Hepatocyte (in vitro differentiated cells): ENCODE results near the gene CALML6. TPM values are rescaled to one million over a fixed set of nuclear protein-coding genes. Genes with fewer than 3 reads are reported as not detected.

ENCODE experiments used
- DNase-seq: peaks from one replicate; pipeline ENCODE4 v3.0.0-alpha.2; 2016; ENCODE audit warnings: low spot score
- H2AFZ ChIP-seq: fragments of 200-600 bp; sonication (generic); 2 replicates; pipeline ENCODE4 v1.6.0; 2016; ENCODE audit warnings: antibody characterized with exemption, mild to moderate bottlenecking
- H3K27ac ChIP-seq: fragments of 200-600 bp; sonication (generic); 2 replicates; pipeline ENCODE4 v1.5.1; 2016; ENCODE audit warnings: mild to moderate bottlenecking
- H3K27me3 ChIP-seq: fragments of 200-600 bp; sonication (generic); 2 replicates; pipeline ENCODE4 v1.6.1; 2016
- H3K36me3 ChIP-seq: fragments of 200-600 bp; sonication (generic); replicated peaks from 2 replicates; pipeline ENCODE4 v1.5.1; 2016; ENCODE audit warnings: low read depth; ENCODE audit not compliant: insufficient read depth
- H3K4me1 ChIP-seq: fragments of 200-600 bp; sonication (generic); 2 replicates; pipeline ENCODE4 v1.5.1; 2016; ENCODE audit warnings: mild to moderate bottlenecking, moderate library complexity; ENCODE audit not compliant: insufficient read depth
- H3K4me2 ChIP-seq: fragments of 200-600 bp; sonication (generic); 2 replicates; pipeline ENCODE4 v1.6.0; 2016
- H3K4me3 ChIP-seq: fragments of 200-600 bp; sonication (generic); 2 replicates; pipeline ENCODE4 v1.5.1; 2016; ENCODE audit warnings: mild to moderate bottlenecking
- H3K79me2 ChIP-seq: fragments of 200-600 bp; sonication (generic); 2 replicates; pipeline ENCODE4 v1.6.0; 2017; ENCODE audit warnings: mild to moderate bottlenecking
- H3K9me2 ChIP-seq: fragments of 200-600 bp; sonication (generic); replicated peaks from 2 replicates; pipeline ENCODE4 v1.6.0; 2017; ENCODE audit warnings: mild to moderate bottlenecking; ENCODE audit not compliant: insufficient read depth
- H3K9me3 ChIP-seq: fragments of 200-600 bp; sonication (generic); 2 replicates; pipeline ENCODE4 v1.5.1; 2016; ENCODE audit warnings: low read depth, mild to moderate bottlenecking
- H4K20me1 ChIP-seq: fragments of 200-600 bp; sonication (generic); 2 replicates; pipeline ENCODE4 v1.6.0; 2016; ENCODE audit warnings: mild to moderate bottlenecking; ENCODE audit not compliant: insufficient read depth, poor library complexity, severe bottlenecking
- EZH2 ChIP-seq: fragments of 200-600 bp; sonication (generic); IDR thresholded peaks from 2 replicates; pipeline ENCODE4 v1.6.1; 2016; ENCODE audit warnings: antibody characterized with exemption, mild to moderate bottlenecking, borderline replicate concordance
- EZH2phosphoT487 ChIP-seq: fragments of 200-600 bp; sonication (generic); IDR thresholded peaks from one replicate; pipeline ENCODE4 v1.6.1; 2018; ENCODE audit warnings: antibody characterized with exemption, mild to moderate bottlenecking, low read depth, moderate library complexity; ENCODE audit not compliant: unreplicated experiment, severe bottlenecking
- WGBS: methylation state at CpG from one replicate; pipeline ENCODE4 v1.1.6; 2016; ENCODE audit warnings: low lambda C conversion rate; ENCODE audit errors: missing lambda C conversion rate; 5-methylcytosine and 5-hydroxymethylcytosine counted together
- polyA plus RNA-seq: library from polyadenylated mRNA; unstranded; fragments of >200 nt; fragmentation: Nextera tagmentation; extraction: Ambion mirVana; gene quantifications from 2 replicates; pipeline ENCODE4 v1.2.1, GENCODE V29; 2016
- total RNA-seq: library from RNA; depleted of rRNA; stranded (reverse); fragments of >200 nt; gene quantifications from 2 replicates; pipeline ENCODE4 v1.2.3, GENCODE V29; 2014
- TF ChIP-seq, protein P1 (sequence below): fragments of 200-600 bp; sonication (generic); IDR thresholded peaks from 2 replicates; pipeline ENCODE4 v1.5.1; 2016; ENCODE audit warnings: antibody characterized with exemption, mild to moderate bottlenecking; ENCODE audit not compliant: poor library complexity

The CALML6 gene
- total and polyA plus RNA-seq, 2 experiments from 2014 or later: 0.33 to 0.53 TPM

DNA sequence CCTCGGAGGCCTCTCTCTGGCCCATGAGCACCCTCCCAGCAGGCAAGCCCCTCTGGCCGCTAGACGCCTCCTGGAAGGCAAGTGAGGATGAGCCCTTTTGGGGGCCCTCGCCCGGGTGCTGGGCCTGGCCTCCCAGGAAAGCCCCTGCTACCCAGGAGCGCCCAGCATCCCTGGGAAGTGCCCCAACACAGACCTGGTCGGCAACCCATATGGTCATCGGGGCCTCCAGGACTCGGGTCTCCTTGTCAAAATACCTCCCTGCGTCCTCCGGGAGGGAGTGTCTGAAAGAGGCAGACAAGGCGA lies 25.0 kb downstream of the CALML6 start:
- no peak overlapping the region for H3K4me2 ChIP-seq
- DNase-seq: no peak
- WGBS: 92% methylated on average over 12 of the region's 12 CpGs
- H3K79me2 ChIP-seq: no peaks in the 10 kb centered on the region
- no peak for TF ChIP-seq EZH2
- TF ChIP-seq, protein P1, sequence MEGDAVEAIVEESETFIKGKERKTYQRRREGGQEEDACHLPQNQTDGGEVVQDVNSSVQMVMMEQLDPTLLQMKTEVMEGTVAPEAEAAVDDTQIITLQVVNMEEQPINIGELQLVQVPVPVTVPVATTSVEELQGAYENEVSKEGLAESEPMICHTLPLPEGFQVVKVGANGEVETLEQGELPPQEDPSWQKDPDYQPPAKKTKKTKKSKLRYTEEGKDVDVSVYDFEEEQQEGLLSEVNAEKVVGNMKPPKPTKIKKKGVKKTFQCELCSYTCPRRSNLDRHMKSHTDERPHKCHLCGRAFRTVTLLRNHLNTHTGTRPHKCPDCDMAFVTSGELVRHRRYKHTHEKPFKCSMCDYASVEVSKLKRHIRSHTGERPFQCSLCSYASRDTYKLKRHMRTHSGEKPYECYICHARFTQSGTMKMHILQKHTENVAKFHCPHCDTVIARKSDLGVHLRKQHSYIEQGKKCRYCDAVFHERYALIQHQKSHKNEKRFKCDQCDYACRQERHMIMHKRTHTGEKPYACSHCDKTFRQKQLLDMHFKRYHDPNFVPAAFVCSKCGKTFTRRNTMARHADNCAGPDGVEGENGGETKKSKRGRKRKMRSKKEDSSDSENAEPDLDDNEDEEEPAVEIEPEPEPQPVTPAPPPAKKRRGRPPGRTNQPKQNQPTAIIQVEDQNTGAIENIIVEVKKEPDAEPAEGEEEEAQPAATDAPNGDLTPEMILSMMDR: no peak
- TF ChIP-seq EZH2phosphoT487: no peak
- H4K20me1 ChIP-seq: no peaks in the 10 kb centered on the region
- H3K27ac ChIP-seq: no peak overlapping the region
- H3K9me3 ChIP-seq: no peaks in the 10 kb centered on the region
- no peak overlapping the region for H3K4me3 ChIP-seq
- H2AFZ ChIP-seq: no peak overlapping the region
- no peaks in the 10 kb centered on the region for H3K36me3 ChIP-seq
- H3K27me3 ChIP-seq: no peaks in the 10 kb centered on the region
- H3K4me1 ChIP-seq: no peaks in the 10 kb centered on the region
- H3K9me2 ChIP-seq: no peaks in the 10 kb centered on the region

DNA sequence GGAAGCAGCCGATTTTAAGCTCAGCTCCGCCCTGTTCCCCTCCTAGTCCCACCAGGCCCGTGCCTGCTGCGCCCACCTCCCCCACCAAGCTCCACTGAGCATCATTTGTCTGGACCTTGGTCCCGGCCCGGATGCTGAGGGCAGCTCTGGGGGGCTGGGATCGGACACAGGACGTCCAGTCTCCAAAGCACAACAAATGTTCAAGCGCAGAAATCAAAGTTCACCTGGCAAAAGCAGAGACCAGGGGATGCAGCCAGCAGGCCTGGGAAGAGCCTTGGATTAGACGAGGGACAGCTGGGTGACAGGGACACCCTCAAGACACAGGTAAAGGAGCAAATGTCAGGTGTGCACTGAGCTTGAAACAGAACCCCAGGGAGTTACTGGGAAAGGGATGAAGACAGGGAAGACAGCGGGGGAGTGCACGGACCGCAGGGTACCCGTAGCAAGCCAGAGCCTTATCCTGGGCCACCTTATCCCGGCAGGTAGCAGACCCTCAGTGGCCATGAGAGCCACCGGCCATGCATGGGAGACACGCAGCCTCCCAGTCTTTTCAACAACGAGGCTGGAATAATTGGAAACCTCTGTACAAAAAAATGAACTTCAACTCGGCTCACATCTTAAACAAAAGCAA lies 26.3 kb downstream of the CALML6 start:
- Histone ChIP-seq H3K9me2 (no peaks in the 10 kb centered on the region), H3K4me3 (no peak overlapping the region), H3K79me2 (no peaks in the 10 kb centered on the region), H3K27ac (no peak overlapping the region), H3K36me3 (no peaks in the 10 kb centered on the region), H4K20me1 (no peaks in the 10 kb centered on the region), H3K9me3 (no peaks in the 10 kb centered on the region), H3K27me3 (no peaks in the 10 kb centered on the region), H3K4me1 (no peaks in the 10 kb centered on the region), H3K4me2 (no peak overlapping the region), H2AFZ (no peak overlapping the region)
- TF ChIP-seq EZH2phosphoT487 (no peak), EZH2 (no peak)
- TF ChIP-seq, protein P1: no peak
- 84% methylated on average over 19 of the region's 19 CpGs for WGBS
- no peak for DNase-seq

DNA sequence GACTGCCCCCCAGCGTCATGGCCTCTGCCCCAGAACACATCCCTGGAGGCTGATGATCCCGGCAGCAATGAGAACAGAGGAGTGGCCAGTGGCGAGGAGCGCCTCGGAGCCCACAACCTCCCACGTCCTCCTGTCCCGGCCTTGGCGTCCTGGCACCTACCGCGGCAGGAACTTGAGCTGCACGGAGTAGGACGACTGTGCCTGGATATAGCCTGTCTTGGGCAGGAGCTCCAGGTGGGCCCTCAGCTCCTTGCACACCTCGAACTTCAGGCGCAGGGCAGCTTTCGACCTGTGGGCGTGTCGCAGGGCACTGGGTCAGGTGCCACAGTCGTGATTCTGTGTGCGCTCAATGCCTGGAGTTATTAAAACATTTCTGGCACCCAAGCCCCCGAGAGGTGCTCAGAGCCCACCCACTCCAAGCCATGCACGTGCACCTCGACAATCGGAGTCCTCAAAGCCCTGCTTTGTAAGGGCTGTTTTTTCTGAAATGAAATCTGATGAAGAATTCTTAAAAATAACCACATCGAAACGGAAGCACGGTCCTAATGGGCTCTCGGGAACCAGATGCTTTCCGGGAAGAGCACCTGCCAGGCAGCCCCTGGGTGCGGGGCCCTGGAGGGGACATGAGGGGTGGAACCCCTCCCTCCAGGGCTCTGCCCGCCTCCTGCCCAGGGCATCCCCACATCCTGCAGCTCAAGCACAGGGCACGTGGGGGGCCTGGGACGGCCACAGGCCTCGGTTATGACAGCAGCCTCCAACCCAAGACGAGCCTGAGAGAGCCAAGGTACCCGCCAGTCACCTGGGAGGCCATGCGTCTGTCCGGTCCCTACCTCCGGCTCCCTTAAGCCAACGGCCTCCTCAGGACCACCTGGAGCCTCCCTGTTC lies 27.1 kb downstream of the CALML6 start:
- Histone ChIP-seq H3K27ac (no peak overlapping the region), H3K4me1 (no peaks in the 10 kb centered on the region), H3K9me2 (no peaks in the 10 kb centered on the region), H3K79me2 (no peaks in the 10 kb centered on the region), H3K4me3 (no peak overlapping the region), H3K9me3 (no peaks in the 10 kb centered on the region), H3K4me2 (no peak overlapping the region), H3K27me3 (no peaks in the 10 kb centered on the region), H3K36me3 (no peaks in the 10 kb centered on the region), H2AFZ (no peak overlapping the region), H4K20me1 (no peaks in the 10 kb centered on the region)
- DNase-seq: no peak
- 86% methylated on average over 33 of the region's 39 CpGs for WGBS
- TF ChIP-seq EZH2 (no peak), EZH2phosphoT487 (no peak)
- TF ChIP-seq, protein P1: no peak
